AG09309 (cell line): ENCODE data around the gene ZNF300.

ENCODE experiments used
- DNase-seq: peaks from one replicate; pipeline ENCODE4 v3.0.0-alpha.2; 2010; ENCODE audit warnings: low read depth
- H3K4me3 ChIP-seq: 2 replicates; pipeline ENCODE4 v1.5.1; 2011; ENCODE audit warnings: mild to moderate bottlenecking, low read depth, low read length, moderate library complexity; ENCODE audit not compliant: control insufficient read depth
- TF ChIP-seq, protein P1 (sequence below): IDR thresholded peaks from 2 replicates; pipeline ENCODE4 v1.5.1; 2011; ENCODE audit warnings: mild to moderate bottlenecking, low read depth, low read length, inconsistent platforms; ENCODE audit not compliant: insufficient read depth, control insufficient read depth; ENCODE audit errors: missing control alignments

The ZNF300 gene

DNA sequence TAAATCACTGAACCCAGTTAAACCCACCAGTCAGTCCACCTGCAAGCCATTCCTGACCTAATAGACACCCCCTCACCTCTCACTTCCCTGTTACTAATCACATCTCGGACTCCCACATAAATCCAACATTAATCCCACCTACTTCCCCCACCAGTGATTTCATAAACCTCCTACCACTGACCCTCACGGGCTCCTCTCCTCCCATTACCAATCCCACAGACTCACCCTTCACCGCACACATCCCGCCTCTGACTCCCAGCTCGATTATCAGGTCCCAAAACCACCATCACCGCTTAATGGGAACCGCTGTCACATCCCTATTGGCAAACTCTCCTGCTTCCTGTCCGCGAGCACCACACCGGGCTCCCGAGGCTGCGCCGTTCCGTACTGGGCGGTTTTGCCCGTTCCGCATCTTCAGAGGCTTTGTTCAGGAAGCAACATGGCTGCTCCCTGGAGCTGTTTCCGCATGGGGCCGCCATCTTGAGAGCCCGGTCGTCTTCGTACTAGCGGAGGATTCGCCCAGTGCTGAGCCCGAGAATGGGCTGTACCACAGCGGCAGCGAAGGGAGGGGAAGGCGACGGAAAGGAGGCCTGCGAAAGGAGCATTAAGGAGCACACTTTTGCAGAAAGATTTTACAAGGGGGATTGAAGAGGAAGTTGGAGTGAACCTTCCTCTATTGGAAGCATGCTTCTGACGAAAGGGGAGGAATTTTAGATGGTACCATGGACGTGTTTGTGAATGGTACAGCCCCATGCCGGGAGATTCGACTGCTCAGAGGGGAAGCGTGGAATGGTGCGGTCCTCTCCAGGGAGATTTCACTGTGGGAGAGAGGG lies at the start of gene ZNF300:
Gene ZNF300 (minus strand): TSS at position 502 of the 833 bp plus-strand sequence. CDS start 1,825 bp downstream, outside the sequence.
- TF ChIP-seq, protein P1, sequence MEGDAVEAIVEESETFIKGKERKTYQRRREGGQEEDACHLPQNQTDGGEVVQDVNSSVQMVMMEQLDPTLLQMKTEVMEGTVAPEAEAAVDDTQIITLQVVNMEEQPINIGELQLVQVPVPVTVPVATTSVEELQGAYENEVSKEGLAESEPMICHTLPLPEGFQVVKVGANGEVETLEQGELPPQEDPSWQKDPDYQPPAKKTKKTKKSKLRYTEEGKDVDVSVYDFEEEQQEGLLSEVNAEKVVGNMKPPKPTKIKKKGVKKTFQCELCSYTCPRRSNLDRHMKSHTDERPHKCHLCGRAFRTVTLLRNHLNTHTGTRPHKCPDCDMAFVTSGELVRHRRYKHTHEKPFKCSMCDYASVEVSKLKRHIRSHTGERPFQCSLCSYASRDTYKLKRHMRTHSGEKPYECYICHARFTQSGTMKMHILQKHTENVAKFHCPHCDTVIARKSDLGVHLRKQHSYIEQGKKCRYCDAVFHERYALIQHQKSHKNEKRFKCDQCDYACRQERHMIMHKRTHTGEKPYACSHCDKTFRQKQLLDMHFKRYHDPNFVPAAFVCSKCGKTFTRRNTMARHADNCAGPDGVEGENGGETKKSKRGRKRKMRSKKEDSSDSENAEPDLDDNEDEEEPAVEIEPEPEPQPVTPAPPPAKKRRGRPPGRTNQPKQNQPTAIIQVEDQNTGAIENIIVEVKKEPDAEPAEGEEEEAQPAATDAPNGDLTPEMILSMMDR = no peak
- DNase-seq = peak; percentile 79
- peak within 1 kb of the TSS; percentile 61 for H3K4me3 ChIP-seq

DNA sequence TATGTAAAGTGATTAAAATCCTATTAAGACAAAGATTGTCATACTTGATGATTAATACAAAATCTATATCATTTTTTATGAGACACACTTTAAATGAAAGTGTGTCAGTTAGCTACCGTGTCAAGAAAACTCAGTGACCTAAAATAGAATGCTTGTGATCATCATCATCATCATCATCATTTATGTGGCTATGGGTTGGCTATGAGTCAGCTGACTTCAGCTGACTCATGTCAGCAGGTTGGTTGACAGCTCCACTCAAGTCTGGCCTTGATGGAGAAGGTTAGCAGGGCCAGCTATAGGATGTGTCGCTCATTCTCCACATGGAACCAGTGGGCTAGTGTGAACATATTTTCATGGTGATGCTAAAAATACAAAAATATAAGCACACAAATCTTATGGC lies 43.8 kb upstream of the ZNF300 start:
- no peak for DNase-seq
- TF ChIP-seq, protein P1 = no peak
- no peak overlapping the region for H3K4me3 ChIP-seq

DNA sequence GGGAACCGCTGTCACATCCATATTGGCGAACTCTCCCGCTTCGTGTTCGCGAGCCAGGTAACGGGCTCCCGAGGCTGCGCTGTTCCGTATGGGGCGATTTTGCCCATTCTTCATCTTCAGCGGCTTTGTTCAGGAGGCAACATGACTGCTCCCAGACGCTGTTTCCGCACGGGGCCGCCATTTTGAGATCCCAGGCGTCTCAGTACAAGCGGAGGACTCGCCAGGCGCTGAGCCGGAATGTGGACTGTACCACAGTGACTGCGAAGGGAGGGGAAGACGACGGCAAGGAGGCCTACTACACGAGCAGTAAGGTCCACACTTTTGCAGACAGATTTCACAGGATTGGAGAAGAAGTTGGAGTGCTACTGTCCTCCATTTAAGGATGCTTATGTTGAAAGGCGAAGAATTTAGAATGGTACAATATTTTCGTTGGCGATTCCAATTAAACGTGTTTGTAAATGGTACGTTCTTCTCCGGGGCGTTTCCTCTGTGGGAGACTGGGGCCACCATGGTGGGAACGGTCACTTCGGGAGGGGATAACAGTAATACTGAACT lies 41.6 kb upstream of the ZNF300 start:
- peak; percentile 33 for DNase-seq
- TF ChIP-seq, protein P1 = no peak
- H3K4me3 ChIP-seq = peak overlapping the region; percentile 20

DNA sequence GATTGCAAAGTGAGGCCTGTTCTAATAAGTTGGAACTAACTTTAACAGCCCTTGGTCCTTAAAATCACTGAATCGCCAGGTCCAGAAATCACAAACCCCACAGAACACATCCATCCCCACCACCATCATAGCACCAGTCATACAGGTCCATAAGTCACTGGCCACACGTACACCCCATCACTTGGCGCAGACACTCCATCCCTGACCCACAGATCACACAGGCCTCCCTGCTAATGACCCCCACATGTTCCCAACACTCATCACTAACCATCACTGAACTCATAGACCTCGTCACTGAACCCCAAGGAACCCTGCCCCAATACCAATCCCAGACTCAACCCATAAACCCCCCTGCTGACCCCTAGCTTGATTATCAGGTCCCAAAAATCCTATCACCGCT lies 41.2 kb upstream of the ZNF300 start:
- TF ChIP-seq, protein P1 = no peak
- H3K4me3 ChIP-seq = peak overlapping the region; percentile 20
- DNase-seq = no peak

DNA sequence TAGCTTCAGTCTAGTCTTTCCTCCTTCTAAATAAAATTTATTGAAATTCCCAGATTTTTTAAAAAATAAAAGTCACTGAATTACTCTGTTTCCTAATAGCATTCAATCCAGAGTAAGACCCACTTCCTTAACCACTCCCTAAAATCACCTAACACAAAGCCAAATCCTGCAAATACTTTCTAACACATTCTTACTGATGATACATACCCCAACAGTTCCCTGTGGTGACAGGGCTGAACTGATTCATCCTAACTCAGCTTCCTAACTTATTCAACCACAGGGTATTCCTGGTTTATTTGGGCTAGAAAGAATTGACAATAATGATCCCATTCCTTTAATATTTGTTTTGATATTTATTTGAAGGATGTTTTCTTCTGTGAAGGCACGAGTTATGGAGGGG lies 40.7 kb upstream of the ZNF300 start:
- TF ChIP-seq, protein P1 = no peak
- no peak overlapping the region for H3K4me3 ChIP-seq
- DNase-seq = no peak

DNA sequence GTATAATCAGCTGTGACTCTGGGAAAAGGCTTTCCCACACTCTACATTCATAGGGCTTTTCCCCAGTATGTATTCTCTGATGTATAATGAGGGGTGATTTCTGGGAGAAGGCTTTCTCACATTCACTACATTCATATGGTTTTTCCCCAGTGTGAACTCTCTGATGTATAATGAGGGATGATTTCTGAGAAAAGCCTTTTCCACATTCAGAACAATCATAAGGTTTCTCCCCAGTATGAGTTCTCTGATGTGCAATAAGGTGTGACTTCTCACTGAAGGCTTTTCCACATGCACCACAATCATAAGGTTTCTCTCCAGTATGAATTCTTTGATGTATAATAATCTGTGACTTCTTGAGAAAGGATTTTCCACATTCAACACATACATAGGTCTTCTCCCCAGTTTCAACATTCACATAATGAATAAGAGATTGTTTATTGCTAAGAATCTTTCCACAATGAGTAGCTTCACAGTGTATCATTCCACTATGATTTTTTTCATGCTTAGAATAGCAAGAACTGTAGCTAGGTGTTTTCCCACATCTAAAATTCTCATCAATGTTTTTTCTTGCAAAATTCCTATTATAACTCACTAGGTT lies 26.7 kb upstream of the ZNF300 start:
- TF ChIP-seq, protein P1 = no peak

More for the DNA sequence above, 26.7 kb upstream of the ZNF300 start:
- H3K4me3 ChIP-seq = no peak overlapping the region
- no peak for DNase-seq
